ENCODE results near the gene PKIG. TPM values are rescaled to one million over a fixed set of nuclear protein-coding genes. Genes with fewer than 3 reads are reported as not detected.

Gene PKIG
- total and polyA plus RNA-seq, 9 of the 15 experiments (the other 6 are each of a cell fraction or from before 2014, with no cell fraction given): 0.13 to 7.0 (median 4.7) TPM

GRCh38 chr20:44573501-44573869 is 8.9 kb upstream of the PKIG start:
- ChIA-PET CTCF (ENCODE audit: low intra/inter-chr PET ratio) (no interaction called here), POLR2A (no interaction called here)
- no peaks in the 10 kb centered on the region for H3K9me3 ChIP-seq (replicated peaks; ENCODE audit: control insufficient read depth, insufficient read depth, low read depth, low read length)
- H3K27ac ChIP-seq (ENCODE audit: extremely low read depth, low read depth, low read length): no peak overlapping the region
- no peaks in the 10 kb centered on the region for H4K20me1 ChIP-seq (replicated peaks; ENCODE audit: control insufficient read depth, insufficient read depth, low read length)
- no peaks in the 10 kb centered on the region for H3K27me3 ChIP-seq (ENCODE audit: control insufficient read depth in 2 of 2, insufficient read depth in 2 of 2, low read length in 2 of 2)
- H3K4me1 ChIP-seq (replicated peaks in 1 of 2; ENCODE audit: control insufficient read depth in 2 of 2, insufficient read depth in 2 of 2, low read length in 2 of 2): peaks cover 0 to 10% of the 10 kb centered on the region in 2 experiments; a peak in 3 of 5 replicates
- in situ Hi-C loops (cut with MboI): no loop called here
- no peak for FAIRE-seq
- DNase-seq (ENCODE audit: extremely low read depth in 1 of 4, low spot score in 3 of 4): no peak
- H2AFZ ChIP-seq (ENCODE audit: low read depth, low read length): no peak overlapping the region
- ATAC-seq: no peak
- H3K79me2 ChIP-seq (ENCODE audit: control insufficient read depth, insufficient read depth, low read length): no peaks in the 10 kb centered on the region
- 25% methylated on average over 2 of the region's 2 CpGs for WGBS (ENCODE audit: insufficient coverage, low coverage, missing lambda C conversion rate)
- H3K4me2 ChIP-seq (ENCODE audit: insufficient read depth, low read length): no peak overlapping the region
- no peak overlapping the region for H3K9ac ChIP-seq (ENCODE audit: insufficient read depth in 1 of 2, low read depth in 2 of 2, low read length in 2 of 2)
- BruUV-seq (replicated peaks): no TSS peak
- intact Hi-C loops (cut with micrococcal nuclease): no loop called here
- H3K4me3 ChIP-seq: no peak overlapping the region
- no peaks in the 10 kb centered on the region for H3K9me1 ChIP-seq (ENCODE audit: control insufficient read depth, insufficient read depth, low read length)
- no peaks in the 10 kb centered on the region for H3K36me3 ChIP-seq (ENCODE audit: control insufficient read depth, insufficient read depth, low read length)
- TF ChIP-seq, protein P1, sequence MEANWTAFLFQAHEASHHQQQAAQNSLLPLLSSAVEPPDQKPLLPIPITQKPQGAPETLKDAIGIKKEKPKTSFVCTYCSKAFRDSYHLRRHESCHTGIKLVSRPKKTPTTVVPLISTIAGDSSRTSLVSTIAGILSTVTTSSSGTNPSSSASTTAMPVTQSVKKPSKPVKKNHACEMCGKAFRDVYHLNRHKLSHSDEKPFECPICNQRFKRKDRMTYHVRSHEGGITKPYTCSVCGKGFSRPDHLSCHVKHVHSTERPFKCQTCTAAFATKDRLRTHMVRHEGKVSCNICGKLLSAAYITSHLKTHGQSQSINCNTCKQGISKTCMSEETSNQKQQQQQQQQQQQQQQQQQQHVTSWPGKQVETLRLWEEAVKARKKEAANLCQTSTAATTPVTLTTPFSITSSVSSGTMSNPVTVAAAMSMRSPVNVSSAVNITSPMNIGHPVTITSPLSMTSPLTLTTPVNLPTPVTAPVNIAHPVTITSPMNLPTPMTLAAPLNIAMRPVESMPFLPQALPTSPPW (CRISPR knock-in tag; IDR thresholded peaks at IDR 0.05): no peak
- TF ChIP-seq RBM15 (IDR thresholded peaks at IDR 0.05; ENCODE audit: insufficient read depth, low read length) (no peak), ZSCAN29 (IDR thresholded peaks at IDR 0.05) (no peak), KAT8 (IDR thresholded peaks at IDR 0.05; ENCODE audit: low read depth) (no peak), ZNF707 (CRISPR knock-in tag; conservative IDR thresholded peaks at IDR 0.05) (no peak), POLR2A (conservative IDR thresholded peaks at IDR 0.05) (no peak), POLR3G (IDR thresholded peaks at IDR 0.05; ENCODE audit: extremely low read depth, insufficient read length, insufficient replicate concordance) (no peak), HDAC2 (IDR thresholded peaks at IDR 0.05) (0 out of 2 replicates have a peak, but pooled peaks have one; percentile 52), ZNF717 (CRISPR knock-in tag; IDR thresholded peaks at IDR 0.05) (no peak), RFX5 (IDR thresholded peaks at IDR 0.05; ENCODE audit: low read depth, low read length) (no peak), SMARCA5 (IDR thresholded peaks at IDR 0.05) (peak; percentile 60; the same call in 1 of the 2 replicates), CEBPG (CRISPR knock-in tag; IDR thresholded peaks at IDR 0.05) (no peak), CEBPG (tag; conservative IDR thresholded peaks at IDR 0.05 in 1 of 2, IDR thresholded peaks at IDR 0.05 in 1 of 2) (no peak; a peak in 1 of 4 replicates), CHD4 (IDR thresholded peaks at IDR 0.05; ENCODE audit: insufficient read depth, insufficient replicate concordance, low read depth, low read length, poor library complexity, severe bottlenecking) (peak; percentile 61), KDM1A (IDR thresholded peaks at IDR 0.05) (peak; percentile 55 to 61; a peak in 3 of 4 replicates), RBM25 (IDR thresholded peaks at IDR 0.05; ENCODE audit: low read depth, low read length, severe bottlenecking) (peak; percentile 96), RBM14 (IDR thresholded peaks at IDR 0.05; ENCODE audit: borderline replicate concordance, insufficient read depth, low read depth, low read length) (no peak), ZBTB7A (IDR thresholded peaks at IDR 0.05; ENCODE audit: borderline replicate concordance, control insufficient read depth, low read depth, low read length) (no peak), CREB3 (tag; conservative IDR thresholded peaks at IDR 0.05; ENCODE audit: low read depth) (no peak), SRF (CRISPR knock-in tag; IDR thresholded peaks at IDR 0.05) (no peak), ADNP (tag; IDR thresholded peaks at IDR 0.05) (peak; percentile 94)

Data from K562 (cell line).